ENCODE data around the gene TNIP3.

GRCh38 chr4:121127100-121127499, 37.0 kb downstream of the TNIP3 start:
- TF ChIP-seq CTCF (IDR thresholded peaks at IDR 0.05) (no peak), POLR2A (IDR thresholded peaks at IDR 0.05) (no peak)
